NCI-H2081 (cell line): ENCODE results near the gene CNR1.

Experiments
- DNase-seq, 2 experiments: peaks; one replicate each; lab custom pipeline; 2025; lab: John Stamatoyannopoulos, UW

The CNR1 gene

GRCh38 chr6:88143421-88144157, 22.6 kb downstream of the CNR1 start:
- DNase-seq = no peak

- DNase-seq = no peak
Measured at GRCh38 chr6:88142297-88142668, 23.9 kb downstream of the CNR1 start.

GRCh38 chr6:88141561-88142296, 24.4 kb downstream of the CNR1 start:
- DNase-seq = no peak

- no peak for DNase-seq
Measured at GRCh38 chr6:88137915-88138314, 28.2 kb downstream of the CNR1 start.

- DNase-seq = no peak
Measured at GRCh38 chr6:88135578-88136114, 30.5 kb downstream of the CNR1 start.

- no peak for DNase-seq
Measured at GRCh38 chr6:88134575-88134974, 31.6 kb downstream of the CNR1 start.

- DNase-seq = no peak
Measured at GRCh38 chr6:88133718-88134117, 32.4 kb downstream of the CNR1 start.

- DNase-seq = no peak
Measured at GRCh38 chr6:88124925-88125557, 41.1 kb downstream of the CNR1 start.

- DNase-seq = no peak
Measured at GRCh38 chr6:88120635-88121034, 45.5 kb downstream of the CNR1 start.

- DNase-seq = no peak
Measured at GRCh38 chr6:88119769-88120168, 46.4 kb downstream of the CNR1 start.

GRCh38 chr6:88116276-88116675, 49.9 kb downstream of the CNR1 start:
- no peak for DNase-seq

- no peak for DNase-seq
Measured at GRCh38 chr6:88115307-88115706, 50.8 kb downstream of the CNR1 start.

- DNase-seq = no peak
Measured at GRCh38 chr6:88114838-88115237, 51.3 kb downstream of the CNR1 start.

GRCh38 chr6:88111991-88112390, 54.2 kb downstream of the CNR1 start:
- DNase-seq = no peak

GRCh38 chr6:88107241-88107640, 58.9 kb downstream of the CNR1 start:
- DNase-seq = no peak

GRCh38 chr6:88105741-88106340, 60.3 kb downstream of the CNR1 start:
- no peak for DNase-seq
